Activated T-cell treated with anti-CD3 and anti-CD28 coated beads for 48 hours (primary cell): ENCODE data around the gene GAGE12D.
"Not testable (repeated sequence)": the region's sequence is repeated elsewhere in the genome, so short reads cannot be mapped to it uniquely, and the experiment has no call there.

Experiments used
- DNase-seq: peaks from one replicate; pipeline ENCODE4 v3.0.0-alpha.2; 2020; ENCODE audit warnings: low read depth

GAGE12D gene, protein sequence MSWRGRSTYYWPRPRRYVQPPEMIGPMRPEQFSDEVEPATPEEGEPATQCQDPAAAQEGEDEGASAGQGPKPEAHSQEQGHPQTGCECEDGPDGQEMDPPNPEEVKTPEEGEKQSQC

GRCh38 chrX:49541433-49541832 lies at the start of gene GAGE12D:
TSS of gene GAGE12D (plus strand) at chrX:49541733. CDS start at chrX:49542888, 1,155 bp downstream.
- DNase-seq, result not testable (repeated sequence)

DNA sequence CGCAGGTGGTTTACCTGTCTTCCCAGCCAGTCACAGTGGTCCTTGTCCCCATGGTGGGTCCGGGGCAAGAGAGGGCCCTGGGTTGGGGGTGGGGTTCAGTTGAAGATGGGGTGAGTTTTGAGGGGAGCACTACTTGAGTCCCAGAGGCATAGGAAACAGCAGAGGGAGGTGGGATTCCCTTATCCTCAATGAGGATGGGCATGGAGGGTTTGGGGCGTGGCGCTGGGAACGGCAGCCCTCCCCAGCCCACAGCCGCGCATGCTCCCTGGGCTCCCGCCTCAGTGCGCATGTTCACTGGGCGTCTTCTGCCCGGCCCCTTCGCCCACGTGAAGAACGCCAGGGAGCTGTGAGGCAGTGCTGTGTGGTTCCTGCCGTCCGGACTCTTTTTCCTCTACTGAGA lies 9.7 kb upstream of the GAGE12D start, which contains the start of gene GAGE12C:
TSS of gene GAGE12C (plus strand) at position 301 of the 400 bp plus-strand sequence. CDS start 1,155 bp downstream, outside the sequence.
- not testable (repeated sequence) for DNase-seq

- DNase-seq, result not testable (repeated sequence)
Measured at GRCh38 chrX:49550989-49551388, 9.5 kb downstream of the GAGE12D start, which contains the start of gene GAGE12E. TSS of gene GAGE12E (plus strand) at chrX:49551289. CDS start at chrX:49552444, 1,155 bp downstream.

DNA sequence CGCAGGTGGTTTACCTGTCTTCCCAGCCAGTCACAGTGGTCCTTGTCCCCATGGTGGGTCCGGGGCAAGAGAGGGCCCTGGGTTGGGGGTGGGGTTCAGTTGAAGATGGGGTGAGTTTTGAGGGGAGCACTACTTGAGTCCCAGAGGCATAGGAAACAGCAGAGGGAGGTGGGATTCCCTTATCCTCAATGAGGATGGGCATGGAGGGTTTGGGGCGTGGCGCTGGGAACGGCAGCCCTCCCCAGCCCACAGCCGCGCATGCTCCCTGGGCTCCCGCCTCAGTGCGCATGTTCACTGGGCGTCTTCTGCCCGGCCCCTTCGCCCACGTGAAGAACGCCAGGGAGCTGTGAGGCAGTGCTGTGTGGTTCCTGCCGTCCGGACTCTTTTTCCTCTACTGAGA lies 19.0 kb downstream of the GAGE12D start, which contains the start of gene GAGE12F:
TSS of gene GAGE12F (plus strand) at position 301 of the 400 bp plus-strand sequence. CDS start 1,155 bp downstream, outside the sequence.
- not testable (repeated sequence) for DNase-seq

DNA sequence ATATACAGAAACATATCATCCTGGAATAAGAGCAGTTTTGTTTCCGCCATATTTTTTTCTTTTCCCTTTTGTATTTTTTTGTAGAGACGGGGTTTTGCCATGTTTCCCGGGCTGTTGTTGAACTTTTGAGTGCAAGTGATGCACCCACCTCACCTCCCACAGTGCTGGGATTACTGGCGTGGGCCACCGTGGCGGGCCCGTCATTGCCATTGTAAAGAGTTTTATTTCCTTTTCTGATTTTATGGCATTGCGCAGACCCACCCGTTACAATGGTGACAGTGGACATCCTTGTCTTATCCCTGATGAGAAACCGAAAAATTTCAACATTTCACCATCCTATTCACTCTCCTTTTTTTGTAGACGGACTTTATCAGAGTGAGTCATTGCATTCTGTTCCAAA lies 27.2 kb downstream of the GAGE12D start:
- not testable (repeated sequence) for DNase-seq

- not testable (repeated sequence) for DNase-seq
Measured at GRCh38 chrX:49569152-49569551, 27.6 kb downstream of the GAGE12D start.

GRCh38 chrX:49570100-49570499 lies 28.6 kb downstream of the GAGE12D start, which contains the start of gene GAGE12G:
TSS of gene GAGE12G (plus strand) at chrX:49570400. CDS start at chrX:49571555, 1,155 bp downstream.
- DNase-seq, result not testable (repeated sequence)

DNA sequence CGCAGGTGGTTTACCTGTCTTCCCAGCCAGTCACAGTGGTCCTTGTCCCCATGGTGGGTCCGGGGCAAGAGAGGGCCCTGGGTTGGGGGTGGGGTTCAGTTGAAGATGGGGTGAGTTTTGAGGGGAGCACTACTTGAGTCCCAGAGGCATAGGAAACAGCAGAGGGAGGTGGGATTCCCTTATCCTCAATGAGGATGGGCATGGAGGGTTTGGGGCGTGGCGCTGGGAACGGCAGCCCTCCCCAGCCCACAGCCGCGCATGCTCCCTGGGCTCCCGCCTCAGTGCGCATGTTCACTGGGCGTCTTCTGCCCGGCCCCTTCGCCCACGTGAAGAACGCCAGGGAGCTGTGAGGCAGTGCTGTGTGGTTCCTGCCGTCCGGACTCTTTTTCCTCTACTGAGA lies 38.1 kb downstream of the GAGE12D start, which contains the start of gene GAGE12H:
TSS of gene GAGE12H (plus strand) at position 301 of the 400 bp plus-strand sequence. CDS start 1,155 bp downstream, outside the sequence.
- DNase-seq, result not testable (repeated sequence)

DNA sequence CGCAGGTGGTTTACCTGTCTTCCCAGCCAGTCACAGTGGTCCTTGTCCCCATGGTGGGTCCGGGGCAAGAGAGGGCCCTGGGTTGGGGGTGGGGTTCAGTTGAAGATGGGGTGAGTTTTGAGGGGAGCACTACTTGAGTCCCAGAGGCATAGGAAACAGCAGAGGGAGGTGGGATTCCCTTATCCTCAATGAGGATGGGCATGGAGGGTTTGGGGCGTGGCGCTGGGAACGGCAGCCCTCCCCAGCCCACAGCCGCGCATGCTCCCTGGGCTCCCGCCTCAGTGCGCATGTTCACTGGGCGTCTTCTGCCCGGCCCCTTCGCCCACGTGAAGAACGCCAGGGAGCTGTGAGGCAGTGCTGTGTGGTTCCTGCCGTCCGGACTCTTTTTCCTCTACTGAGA lies 47.7 kb downstream of the GAGE12D start, which contains the start of gene GAGE2A:
TSS of gene GAGE2A (plus strand) at position 301 of the 400 bp plus-strand sequence. CDS start 1,155 bp downstream, outside the sequence.
- DNase-seq, result not testable (repeated sequence)

DNA sequence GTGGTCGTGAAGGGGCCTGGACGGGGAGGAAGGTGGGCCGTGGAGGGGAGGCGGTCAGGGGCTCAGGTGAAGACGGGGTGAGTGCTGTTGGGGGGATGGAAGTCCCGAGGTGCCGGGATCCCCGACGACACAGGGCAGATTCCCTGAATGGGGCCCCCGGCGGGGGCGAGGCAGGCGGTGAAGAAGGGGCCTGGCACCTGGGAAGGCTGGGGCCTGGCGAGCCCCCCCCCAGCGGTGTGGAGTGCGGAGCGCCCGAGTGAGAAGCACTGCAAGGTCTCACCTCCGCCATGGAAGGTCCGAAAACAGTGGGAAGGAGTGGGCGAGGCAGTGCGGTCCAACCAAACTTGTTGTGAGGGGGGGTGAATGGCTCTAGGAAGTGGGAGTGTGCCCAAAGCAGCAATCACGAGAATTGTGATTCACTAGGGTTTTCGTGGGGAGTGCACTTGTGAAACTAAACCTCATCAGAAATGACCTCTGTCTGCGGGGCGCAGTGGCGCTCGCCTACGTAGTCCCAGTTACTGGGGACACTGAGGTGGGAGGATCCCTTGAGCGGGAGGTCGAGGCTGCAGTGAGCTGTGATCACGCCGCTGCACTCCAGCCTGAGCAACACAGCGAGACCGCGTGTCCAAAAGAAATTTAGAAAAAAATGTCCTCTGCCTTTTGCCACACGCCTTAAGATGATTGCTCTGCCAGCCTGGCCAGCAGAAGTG lies 48.4 kb downstream of the GAGE12D start:
- DNase-seq, result not testable (repeated sequence)

- DNase-seq, result not testable (repeated sequence)
Measured at GRCh38 chrX:49590488-49590887, 49.0 kb downstream of the GAGE12D start.
